Measurements from ENCODE around the gene LRRC71.

LRRC71 gene

DNA sequence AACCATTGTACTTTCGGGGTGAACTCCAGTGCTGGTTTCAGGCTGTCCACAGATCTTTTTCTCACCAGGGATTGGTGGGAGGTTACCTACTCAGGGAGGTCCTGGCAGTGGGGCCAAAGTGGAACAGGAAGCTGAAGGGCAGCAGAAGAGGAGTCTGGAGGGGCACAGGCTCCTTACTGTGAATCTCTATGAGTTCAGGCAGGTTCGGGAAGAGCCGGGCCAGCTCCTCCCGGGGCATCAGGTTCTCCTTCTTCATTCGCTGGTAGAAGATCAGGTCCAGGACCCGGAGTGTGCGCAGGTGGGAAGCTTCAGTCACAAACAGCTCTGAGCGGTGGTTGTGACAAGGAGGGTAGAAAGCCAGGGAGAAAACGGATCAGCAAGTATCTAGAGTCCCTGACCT, 26.7 kb downstream of the LRRC71 start:
- no peak for DNase-seq (ENCODE audit: low spot score)

DNA sequence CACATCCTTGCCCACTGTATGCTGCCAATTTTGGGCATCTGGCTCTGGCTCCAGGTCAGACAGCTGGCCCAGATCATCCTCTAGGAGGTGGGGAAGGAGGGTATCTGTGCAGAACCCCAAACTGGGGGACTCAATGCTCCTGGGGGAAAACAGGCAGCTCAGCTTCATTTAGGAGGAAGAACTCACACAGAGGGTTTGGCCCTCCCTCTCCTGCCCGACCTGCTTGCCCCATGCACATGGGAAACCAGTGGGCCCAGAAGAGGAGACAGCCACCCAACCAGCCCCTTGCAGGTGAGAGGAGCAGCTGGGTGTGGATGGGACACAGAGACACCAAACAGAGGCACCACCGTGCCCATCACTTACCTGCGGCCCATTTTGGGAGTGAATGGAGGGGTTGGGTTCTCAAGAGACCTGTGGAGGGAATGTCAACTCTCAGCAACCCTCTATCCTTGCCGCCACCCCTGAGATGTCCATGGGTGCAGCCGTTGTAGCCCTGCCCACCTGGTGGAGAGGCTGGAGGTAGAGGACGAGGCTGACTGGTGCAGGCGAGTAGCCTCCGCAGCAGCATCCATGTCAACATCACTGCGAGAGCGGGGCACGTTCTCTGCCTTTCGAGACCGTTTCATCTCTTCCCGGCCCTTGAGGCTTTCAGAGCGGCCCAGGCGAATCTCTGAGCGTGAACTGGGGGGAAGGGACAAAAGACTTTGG, 27.5 kb downstream of the LRRC71 start:
- no peak for DNase-seq (ENCODE audit: low spot score)

DNA sequence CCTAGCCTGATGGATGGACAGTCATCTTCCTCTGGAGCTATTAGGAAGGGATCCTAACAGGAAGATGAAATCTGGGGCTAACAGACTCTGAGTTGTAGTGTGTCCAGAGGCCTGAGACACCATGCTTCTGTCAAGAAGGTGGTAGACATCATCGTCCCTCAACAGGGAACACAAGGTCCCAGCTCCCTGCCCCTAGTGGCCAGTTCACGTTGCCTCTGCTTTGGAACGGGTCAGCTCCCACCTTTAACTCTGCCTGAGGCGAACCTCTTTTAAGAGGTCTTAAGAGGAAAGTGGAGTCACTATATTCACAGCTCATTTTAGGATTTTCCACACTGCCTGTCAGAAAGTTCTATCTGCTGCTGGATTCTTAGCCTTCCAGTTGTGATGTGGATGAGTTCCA, 28.3 kb downstream of the LRRC71 start:
- no peak for DNase-seq (ENCODE audit: low spot score)

DNA sequence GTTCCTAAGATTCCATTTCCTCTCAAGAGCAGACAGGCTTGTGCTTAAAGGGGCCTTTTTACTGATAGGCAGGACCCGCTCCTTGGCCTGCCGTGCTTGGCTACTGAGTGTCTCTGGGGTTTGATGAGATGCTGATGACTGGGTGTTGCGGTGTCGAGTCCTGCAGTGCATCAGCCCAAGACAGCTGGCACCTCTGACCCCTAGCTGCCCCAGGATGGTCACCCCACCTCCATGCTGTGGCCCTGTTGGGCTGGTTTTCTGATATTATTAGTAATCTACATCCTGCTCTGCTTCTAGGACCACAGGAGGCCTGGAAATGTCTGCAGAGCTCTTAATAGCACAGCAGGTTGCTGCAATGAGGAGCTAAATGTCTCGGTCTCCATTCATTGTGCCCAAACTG, 28.7 kb downstream of the LRRC71 start:
- DNase-seq (ENCODE audit: low spot score): no peak

DNA sequence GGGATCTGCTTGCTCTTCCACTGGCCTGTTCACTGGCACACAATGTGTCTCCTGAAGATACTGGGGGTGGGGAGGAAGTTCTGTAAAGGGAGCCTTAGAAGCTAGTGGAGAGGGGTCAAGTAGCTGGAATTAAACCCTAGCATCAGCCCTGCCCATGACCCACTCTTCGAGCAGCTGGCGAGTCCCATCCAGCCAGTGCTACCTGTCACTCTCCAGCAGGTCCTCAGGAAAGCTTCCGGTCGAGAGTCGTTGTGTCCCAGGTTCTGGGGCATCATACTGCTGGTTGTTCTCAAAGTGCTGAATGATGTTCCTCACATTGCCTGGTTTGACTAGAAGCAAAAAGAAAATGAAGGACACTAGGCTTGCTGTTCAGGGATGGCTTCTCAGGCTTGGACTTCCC, 30.9 kb downstream of the LRRC71 start:
- DNase-seq (ENCODE audit: low spot score): no peak

DNA sequence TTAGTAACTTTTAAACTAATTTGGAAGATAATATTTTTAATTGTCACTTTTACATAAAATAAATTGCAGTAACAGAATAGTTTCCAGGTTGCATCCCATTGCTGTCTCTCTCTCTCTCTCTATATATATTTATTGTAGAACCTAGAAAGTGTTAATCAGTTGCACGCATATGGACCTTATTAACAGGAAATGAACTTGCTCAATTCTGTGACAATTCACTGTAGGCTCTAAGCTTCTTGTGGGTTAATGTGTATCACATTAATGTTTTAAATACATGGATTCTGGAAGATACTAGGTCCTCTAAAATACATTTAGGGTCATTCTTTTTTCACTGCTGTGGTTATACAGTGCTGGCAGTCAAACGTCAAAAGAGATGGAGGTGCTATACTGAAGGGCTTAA, 33.1 kb downstream of the LRRC71 start:
- no peak for DNase-seq (ENCODE audit: low spot score)

DNA sequence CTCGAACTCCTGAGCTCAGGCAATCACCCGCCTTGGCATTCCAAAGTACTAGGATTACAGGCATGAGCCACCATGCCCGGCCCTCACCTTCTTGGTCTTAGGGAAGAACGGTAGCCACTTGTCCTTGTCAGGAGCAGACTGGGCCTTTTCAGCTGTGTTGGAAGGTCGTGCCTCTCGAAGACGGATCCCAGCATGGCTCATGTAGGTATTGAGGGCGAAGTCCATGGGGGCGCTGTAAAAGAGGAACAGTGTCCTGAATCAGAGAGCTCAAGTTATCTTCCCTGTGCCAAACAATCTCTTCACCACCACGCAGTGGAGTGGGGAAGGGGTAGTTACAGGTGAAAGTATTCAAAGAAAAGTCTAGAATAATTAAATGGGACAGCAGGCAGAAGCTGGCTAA, 35.9 kb downstream of the LRRC71 start:
- DNase-seq (ENCODE audit: low spot score): no peak

DNA sequence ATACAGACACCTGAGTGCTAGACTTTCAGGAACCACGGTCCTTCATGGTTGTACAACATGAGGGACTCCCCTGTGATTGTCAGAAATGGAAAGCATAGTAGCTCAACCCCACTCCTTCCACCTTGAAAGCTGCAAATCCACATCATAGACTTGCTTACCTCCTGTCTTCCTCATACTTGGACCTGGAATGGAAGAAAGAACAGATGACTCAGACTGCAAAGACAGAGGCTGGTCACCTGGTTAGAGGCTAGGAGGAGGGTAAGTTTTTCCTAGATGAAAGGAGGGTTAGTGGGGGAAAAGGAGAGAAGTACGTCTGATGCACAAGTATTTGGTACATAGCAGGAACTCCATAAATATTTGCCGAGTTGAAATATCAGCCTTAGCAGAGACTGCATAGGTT, 37.2 kb downstream of the LRRC71 start:
- no peak for DNase-seq (ENCODE audit: low spot score)

DNA sequence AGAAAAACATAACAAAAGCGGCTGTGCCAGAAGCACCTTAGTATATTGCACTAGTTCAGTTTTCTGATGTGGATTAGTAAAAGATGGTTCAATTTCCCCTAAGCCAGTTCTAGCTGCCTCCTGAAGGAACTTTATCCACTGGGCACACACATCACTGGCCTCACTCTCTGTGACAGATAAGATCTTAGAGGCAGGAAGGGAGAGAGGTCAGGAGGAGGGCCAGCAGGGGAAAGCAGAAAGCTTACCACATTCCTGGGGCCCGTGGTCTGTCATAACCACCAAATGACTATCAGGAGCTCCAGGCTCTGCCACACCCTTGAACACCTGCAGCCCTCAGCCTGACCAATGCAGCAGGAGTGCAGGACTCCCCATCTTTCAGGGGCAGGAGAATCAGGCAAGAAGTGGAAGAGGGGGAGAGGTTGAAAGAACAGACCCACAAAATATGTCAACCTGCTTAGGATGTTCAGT, 37.8 kb downstream of the LRRC71 start:
- no peak for DNase-seq (ENCODE audit: low spot score)

DNA sequence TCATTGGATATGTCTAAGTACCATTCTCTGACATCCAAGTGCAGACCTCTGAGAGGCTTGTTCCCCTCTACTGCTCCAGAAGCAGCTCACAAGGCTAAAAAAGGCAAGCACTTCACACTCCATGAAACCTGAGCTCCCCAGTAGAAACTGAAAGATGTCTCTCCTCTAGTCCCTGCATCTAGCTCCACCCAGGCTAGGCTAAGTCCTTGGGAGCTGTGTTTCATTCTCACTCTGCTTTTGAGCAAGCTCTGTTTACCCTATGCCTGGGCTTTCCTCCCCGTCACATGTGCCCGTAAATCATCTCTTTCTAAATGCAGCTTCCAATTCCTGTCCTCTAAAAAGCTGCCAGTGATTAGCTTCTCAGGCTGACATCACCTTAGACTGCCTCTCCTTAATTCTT, 39.0 kb downstream of the LRRC71 start:
- DNase-seq (ENCODE audit: low spot score): no peak

DNA sequence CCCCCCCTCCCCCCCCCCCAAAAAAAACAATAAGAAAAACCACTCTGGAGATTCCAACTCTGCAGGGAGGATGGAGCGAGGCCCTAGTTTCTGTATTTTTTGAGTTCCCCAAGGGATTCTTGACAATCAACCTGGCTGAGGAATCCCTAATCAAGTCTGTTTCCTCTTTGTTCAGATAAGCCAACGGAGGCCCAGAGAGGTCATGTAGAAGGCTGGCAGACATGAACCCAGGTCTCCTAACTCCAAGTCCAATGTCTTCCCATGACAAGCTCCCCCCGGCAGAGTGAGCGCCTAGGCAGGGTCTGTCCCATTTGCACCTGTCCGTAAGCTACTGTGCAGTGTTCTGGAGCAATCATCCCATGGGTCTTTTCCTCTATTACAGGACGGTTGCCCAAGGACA, 39.5 kb downstream of the LRRC71 start:
- no peak for DNase-seq (ENCODE audit: low spot score)

DNA sequence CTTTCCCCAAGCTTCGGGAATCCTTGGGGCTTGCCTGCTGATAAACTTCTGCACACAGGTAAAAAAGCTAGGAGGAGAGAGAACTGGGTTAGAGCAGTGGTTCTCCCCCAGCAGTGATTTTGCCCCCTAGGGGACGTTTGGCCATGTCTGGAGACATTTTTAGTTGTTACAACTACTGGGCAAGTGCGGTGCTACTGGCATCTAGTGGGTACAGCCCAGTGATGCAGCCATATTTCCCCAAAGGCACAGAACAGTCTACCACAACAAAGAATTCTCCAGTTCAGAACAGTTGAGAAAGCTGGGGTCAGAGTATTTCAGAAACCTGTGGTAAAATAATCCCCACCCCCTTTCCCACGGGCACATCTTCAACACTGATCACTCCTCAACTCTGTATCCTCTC, 41.3 kb downstream of the LRRC71 start:
- no peak for DNase-seq (ENCODE audit: low spot score)

DNA sequence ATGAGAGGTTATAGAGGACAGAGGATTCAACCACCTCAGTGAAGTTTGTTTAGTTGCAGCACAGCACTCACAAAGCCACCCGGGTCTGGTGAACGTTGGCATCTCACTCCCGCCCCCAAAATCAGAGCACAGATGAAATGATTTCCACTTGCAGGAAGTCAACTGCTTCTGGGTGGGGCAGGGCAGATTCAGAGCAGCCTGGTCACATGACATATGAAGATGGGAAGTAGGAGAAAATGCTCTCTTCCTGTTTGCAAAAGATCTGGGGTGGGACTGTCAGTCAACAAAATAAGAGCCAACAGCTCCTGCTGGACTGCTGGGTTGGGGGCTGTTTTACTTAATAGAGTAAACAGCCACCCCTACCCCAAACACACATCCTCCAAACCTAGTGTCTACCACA, 43.2 kb downstream of the LRRC71 start:
- DNase-seq (ENCODE audit: low spot score): no peak

DNA sequence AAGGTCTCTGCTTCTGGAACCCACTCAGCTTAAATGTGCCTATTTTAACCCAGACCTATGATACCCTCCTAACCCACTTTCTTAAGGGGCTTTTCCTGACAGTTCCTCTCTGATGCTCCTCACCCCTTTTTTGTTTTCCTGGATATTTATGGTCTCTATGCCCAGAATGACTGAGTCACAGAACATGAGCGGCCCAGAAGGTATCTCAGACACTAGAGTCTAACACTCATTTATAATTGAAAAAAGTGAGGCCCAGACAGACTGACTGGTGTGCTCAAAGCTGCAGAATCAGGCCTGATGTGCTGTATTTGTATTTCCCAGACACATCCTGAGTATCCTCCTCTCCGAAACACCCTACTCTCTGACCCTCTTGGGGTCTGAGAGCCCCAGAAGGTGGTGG, 44.0 kb downstream of the LRRC71 start:
- no peak for DNase-seq (ENCODE audit: low spot score)

DNA sequence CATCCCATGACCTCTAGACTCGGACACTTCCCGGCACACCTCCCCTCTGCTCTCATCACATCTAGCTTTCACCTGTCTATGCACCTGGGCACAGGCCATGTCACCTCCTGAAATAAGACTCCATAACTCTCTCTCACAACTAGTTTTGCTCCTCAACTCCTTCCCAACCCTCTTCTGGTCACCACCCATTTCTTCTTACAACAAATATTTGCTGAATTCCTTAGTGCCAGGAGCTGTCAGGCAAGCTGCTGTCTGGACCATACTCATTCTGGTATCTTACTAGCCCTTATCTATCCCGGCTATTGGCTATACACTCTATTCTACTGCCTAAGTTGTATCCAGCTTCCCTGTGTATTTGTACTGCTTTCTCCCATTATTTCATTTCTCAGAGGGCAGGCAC, 49.1 kb downstream of the LRRC71 start:
- no peak for DNase-seq (ENCODE audit: low spot score)

DNA sequence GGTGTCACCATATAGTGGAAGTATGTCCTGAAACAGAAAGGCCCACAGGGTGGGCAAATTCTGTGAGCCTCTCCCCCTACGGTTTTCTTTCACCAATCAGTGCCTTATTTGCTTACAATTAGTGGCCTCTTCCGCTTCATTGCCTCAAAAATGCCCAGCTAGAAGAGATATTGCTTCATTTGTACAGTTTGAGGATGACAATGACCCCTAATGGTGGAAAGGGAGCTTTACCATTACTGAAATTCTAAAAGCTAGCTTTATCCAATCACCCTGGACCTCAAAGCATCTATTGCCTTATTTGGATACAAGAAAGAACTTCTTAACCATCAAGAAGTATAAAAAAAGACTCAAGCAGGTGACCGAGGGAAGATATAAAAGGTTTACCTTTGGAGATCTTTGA, 49.6 kb downstream of the LRRC71 start:
- DNase-seq (ENCODE audit: low spot score): no peak

DNA sequence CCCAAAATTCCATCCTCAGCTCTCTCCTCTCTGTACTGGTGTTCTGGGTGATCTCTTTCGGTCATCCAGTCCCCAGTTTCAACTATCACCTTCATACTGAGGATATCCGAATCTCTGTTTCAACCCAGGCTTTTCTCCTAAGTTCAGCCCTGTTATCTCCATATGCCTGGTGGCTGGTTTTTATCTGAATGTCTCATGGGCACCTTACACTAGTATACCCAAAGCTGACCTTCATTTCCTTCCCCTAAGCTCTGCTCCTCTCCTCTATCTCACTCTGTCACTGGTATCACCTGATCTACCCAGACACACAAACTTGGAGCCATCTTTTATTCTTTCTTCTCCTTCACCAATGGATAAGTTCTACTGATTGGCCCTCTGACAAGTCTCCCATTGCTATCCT, 53.0 kb downstream of the LRRC71 start:
- no peak for DNase-seq (ENCODE audit: low spot score)

DNA sequence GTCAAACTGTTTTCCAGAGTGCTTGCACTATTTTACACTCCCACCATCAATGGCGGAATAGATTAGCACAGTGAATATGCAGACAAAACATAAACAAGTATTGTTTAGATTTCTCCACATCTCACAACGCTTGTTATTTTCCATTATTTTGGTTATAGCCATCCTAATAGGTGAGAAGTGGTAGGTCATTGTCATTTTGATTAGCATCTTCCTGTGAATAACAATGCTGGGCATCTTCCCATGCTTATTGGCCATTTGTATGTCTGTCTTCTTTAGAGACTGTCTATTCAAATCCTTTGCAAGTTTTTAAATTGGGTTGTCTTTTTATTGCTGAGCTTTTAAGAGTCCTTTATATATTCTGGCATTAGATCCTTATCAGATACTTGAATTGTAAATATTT, 54.7 kb downstream of the LRRC71 start:
- DNase-seq (ENCODE audit: low spot score): no peak

DNA sequence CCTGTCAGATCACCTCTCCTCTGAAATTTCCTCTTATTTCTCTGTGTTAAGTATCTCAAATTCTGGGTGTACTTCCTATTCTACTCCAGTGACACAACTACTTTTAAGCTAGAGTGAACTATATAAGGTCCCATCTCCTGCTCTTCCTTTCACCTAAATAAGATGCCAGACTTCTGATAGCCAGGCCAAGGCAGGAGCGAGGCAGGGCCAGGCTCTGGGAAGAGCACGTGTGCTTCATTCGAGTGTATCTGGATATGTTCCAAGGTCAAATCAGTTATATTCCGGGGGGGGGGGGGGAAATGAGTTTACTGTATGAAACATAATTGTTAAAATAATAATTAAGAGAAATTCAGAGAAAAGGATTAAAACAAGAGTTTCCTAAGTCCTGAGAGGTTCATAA, 60.1 kb downstream of the LRRC71 start:
- DNase-seq (ENCODE audit: low spot score): no peak
